HepG2 (cell line): ENCODE measurements around the gene TEAD1.

Experiments
- CBFB ChIP-seq: sonication (generic); formaldehyde crosslinking; IDR thresholded peaks from 2 replicates; pipeline ENCODE4 v1.4.0; 2020; ENCODE audit warnings: missing genetic modification reagents
- CEBPB ChIP-seq: IDR thresholded peaks from 2 replicates; pipeline ENCODE4 v1.6.1; 2011; ENCODE audit warnings: low read depth, low read length, improper control_type of control experiment, borderline replicate concordance
- EZH2 ChIP-seq: conservative IDR thresholded peaks from 2 replicates; pipeline ENCODE4 v1.6.1; 2012; ENCODE audit warnings: mild to moderate bottlenecking, low read depth, low read length, moderate library complexity
- KAT2B ChIP-seq: fragments of 150-350 bp; IDR thresholded peaks from 2 replicates; pipeline ENCODE4 v1.6.1; 2014; ENCODE audit warnings: low read depth, low read length, borderline replicate concordance
- MED1 ChIP-seq: sonication (generic); formaldehyde crosslinking; IDR thresholded peaks from 2 replicates; pipeline ENCODE4 v1.4.0; 2020; ENCODE audit warnings: missing genetic modification reagents
- NFE2L1 ChIP-seq: sonication (generic); formaldehyde crosslinking; IDR thresholded peaks from 2 replicates; pipeline ENCODE4 v1.4.0; 2020; ENCODE audit warnings: missing genetic modification reagents, mild to moderate bottlenecking, borderline replicate concordance
- ZBTB49 ChIP-seq: sonication (generic); formaldehyde crosslinking; IDR thresholded peaks from 2 replicates; pipeline ENCODE4 v1.4.0; 2020; ENCODE audit warnings: missing genetic modification reagents, borderline replicate concordance
- ZNF672 ChIP-seq: sonication (generic); formaldehyde crosslinking; IDR thresholded peaks from 2 replicates; pipeline ENCODE4 v1.8.1; 2022; ENCODE audit warnings: missing genetic modification reagents
- ZNF780A ChIP-seq: sonication (generic); formaldehyde crosslinking; IDR thresholded peaks from 2 replicates; pipeline ENCODE4 v1.8.0; 2022; ENCODE audit warnings: mild to moderate bottlenecking, missing genetic modification reagents, moderate library complexity
- TF ChIP-seq, protein P1 (sequence below): IDR thresholded peaks from 2 replicates; pipeline ENCODE4 v1.6.1; 2016; ENCODE audit warnings: low read depth, missing genetic modification reagents, missing compliant biosample characterization
- TF ChIP-seq, protein P2 (sequence below): sonication (generic); formaldehyde crosslinking; IDR thresholded peaks from 2 replicates; pipeline ENCODE4 v1.5.0; 2020; ENCODE audit warnings: mild to moderate bottlenecking, missing genetic modification reagents, moderate library complexity
- TF ChIP-seq, protein P3 (sequence below): sonication (generic); formaldehyde crosslinking; IDR thresholded peaks from 2 replicates; pipeline ENCODE4 v1.4.0; 2020; ENCODE audit warnings: missing genetic modification reagents
- TF ChIP-seq, protein P4 (sequence below), 2 experiments: sonication (generic) in 1 of 2; formaldehyde crosslinking in 1 of 2; IDR thresholded peaks; 2 replicates each; pipeline versions ENCODE4 v1.4.0 to v1.6.1; 2016 to 2020; ENCODE audit warnings: borderline replicate concordance in 1 of 2, low read depth in 1 of 2, mild to moderate bottlenecking in 1 of 2, missing genetic modification reagents in 1 of 2

GRCh38 chr11:12958986-12959385 is 284.8 kb downstream of the TEAD1 start:
- TF ChIP-seq, protein P1, sequence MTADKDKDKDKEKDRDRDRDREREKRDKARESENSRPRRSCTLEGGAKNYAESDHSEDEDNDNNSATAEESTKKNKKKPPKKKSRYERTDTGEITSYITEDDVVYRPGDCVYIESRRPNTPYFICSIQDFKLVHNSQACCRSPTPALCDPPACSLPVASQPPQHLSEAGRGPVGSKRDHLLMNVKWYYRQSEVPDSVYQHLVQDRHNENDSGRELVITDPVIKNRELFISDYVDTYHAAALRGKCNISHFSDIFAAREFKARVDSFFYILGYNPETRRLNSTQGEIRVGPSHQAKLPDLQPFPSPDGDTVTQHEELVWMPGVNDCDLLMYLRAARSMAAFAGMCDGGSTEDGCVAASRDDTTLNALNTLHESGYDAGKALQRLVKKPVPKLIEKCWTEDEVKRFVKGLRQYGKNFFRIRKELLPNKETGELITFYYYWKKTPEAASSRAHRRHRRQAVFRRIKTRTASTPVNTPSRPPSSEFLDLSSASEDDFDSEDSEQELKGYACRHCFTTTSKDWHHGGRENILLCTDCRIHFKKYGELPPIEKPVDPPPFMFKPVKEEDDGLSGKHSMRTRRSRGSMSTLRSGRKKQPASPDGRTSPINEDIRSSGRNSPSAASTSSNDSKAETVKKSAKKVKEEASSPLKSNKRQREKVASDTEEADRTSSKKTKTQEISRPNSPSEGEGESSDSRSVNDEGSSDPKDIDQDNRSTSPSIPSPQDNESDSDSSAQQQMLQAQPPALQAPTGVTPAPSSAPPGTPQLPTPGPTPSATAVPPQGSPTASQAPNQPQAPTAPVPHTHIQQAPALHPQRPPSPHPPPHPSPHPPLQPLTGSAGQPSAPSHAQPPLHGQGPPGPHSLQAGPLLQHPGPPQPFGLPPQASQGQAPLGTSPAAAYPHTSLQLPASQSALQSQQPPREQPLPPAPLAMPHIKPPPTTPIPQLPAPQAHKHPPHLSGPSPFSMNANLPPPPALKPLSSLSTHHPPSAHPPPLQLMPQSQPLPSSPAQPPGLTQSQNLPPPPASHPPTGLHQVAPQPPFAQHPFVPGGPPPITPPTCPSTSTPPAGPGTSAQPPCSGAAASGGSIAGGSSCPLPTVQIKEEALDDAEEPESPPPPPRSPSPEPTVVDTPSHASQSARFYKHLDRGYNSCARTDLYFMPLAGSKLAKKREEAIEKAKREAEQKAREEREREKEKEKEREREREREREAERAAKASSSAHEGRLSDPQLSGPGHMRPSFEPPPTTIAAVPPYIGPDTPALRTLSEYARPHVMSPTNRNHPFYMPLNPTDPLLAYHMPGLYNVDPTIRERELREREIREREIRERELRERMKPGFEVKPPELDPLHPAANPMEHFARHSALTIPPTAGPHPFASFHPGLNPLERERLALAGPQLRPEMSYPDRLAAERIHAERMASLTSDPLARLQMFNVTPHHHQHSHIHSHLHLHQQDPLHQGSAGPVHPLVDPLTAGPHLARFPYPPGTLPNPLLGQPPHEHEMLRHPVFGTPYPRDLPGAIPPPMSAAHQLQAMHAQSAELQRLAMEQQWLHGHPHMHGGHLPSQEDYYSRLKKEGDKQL (CRISPR knock-in tag) = no peak
- TF ChIP-seq KAT2B (no peak), NFE2L1 (CRISPR knock-in tag) (no peak), ZNF780A (CRISPR knock-in tag) (no peak), CEBPB (no peak), ZBTB49 (CRISPR knock-in tag) (no peak), CBFB (no peak), ZNF672 (CRISPR knock-in tag) (no peak), MED1 (CRISPR knock-in tag) (no peak), EZH2 (no peak)
- TF ChIP-seq, protein P2, sequence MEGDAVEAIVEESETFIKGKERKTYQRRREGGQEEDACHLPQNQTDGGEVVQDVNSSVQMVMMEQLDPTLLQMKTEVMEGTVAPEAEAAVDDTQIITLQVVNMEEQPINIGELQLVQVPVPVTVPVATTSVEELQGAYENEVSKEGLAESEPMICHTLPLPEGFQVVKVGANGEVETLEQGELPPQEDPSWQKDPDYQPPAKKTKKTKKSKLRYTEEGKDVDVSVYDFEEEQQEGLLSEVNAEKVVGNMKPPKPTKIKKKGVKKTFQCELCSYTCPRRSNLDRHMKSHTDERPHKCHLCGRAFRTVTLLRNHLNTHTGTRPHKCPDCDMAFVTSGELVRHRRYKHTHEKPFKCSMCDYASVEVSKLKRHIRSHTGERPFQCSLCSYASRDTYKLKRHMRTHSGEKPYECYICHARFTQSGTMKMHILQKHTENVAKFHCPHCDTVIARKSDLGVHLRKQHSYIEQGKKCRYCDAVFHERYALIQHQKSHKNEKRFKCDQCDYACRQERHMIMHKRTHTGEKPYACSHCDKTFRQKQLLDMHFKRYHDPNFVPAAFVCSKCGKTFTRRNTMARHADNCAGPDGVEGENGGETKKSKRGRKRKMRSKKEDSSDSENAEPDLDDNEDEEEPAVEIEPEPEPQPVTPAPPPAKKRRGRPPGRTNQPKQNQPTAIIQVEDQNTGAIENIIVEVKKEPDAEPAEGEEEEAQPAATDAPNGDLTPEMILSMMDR (CRISPR knock-in tag) = no peak
- TF ChIP-seq, protein P3, sequence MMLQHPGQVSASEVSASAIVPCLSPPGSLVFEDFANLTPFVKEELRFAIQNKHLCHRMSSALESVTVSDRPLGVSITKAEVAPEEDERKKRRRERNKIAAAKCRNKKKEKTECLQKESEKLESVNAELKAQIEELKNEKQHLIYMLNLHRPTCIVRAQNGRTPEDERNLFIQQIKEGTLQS = no peak
- TF ChIP-seq, protein P4, sequence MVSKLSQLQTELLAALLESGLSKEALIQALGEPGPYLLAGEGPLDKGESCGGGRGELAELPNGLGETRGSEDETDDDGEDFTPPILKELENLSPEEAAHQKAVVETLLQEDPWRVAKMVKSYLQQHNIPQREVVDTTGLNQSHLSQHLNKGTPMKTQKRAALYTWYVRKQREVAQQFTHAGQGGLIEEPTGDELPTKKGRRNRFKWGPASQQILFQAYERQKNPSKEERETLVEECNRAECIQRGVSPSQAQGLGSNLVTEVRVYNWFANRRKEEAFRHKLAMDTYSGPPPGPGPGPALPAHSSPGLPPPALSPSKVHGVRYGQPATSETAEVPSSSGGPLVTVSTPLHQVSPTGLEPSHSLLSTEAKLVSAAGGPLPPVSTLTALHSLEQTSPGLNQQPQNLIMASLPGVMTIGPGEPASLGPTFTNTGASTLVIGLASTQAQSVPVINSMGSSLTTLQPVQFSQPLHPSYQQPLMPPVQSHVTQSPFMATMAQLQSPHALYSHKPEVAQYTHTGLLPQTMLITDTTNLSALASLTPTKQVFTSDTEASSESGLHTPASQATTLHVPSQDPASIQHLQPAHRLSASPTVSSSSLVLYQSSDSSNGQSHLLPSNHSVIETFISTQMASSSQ (IDR thresholded peaks at IDR 0.05; ENCODE audit: low read depth) = no peak
- TF ChIP-seq, protein P4 (CRISPR knock-in tag; IDR thresholded peaks at IDR 0.05; ENCODE audit: borderline replicate concordance) = no peak
